ENCODE data around the gene NLGN2. TPM values are rescaled to one million over a fixed set of nuclear protein-coding genes. Genes with fewer than 3 reads are reported as not detected.

NLGN2 gene
- polyA plus RNA-seq, 1 experiment, result 8.5 TPM

DNA sequence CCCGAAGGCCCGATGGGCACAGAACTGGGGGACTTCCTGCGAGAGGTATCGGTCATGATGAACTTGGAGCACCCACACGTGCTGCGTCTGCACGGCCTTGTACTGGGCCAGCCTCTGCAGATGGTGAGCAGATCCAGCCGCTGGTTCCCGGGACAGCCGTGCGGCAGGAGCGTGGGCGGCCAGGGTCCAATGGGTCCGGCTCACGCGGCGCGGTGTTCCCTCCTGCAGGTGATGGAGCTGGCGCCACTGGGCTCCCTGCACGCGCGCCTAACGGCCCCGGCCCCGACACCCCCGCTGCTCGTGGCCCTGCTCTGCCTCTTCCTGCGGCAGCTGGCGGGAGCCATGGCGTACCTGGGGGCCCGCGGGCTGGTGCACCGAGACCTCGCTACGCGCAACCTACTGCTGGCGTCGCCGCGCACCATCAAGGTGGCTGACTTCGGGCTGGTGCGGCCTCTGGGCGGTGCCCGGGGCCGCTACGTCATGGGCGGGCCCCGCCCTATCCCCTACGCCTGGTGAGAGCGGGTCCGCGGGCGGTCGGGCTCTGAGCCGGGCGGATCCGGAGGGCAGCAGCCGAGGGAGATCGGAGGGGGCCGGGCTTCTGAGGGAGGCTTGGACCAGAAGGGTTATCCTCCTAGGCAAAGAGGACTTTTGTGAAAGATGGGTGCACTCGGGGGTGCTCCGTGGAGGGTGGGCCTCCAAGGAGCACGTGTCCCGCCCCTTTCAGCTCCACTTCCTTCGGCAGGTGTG lies 23.7 kb upstream of the NLGN2 start:
- peak overlapping the region; percentile 34 for H3K4me3 ChIP-seq (ENCODE audit: low read depth, low read length)
- ChIA-PET POLR2A (no interaction called here), CTCF (interaction anchor here (1.1 to 5.7 kb wide), 2 partner anchors 28 to 46 kb away, joined by 3 to 26 read pairs; partner anchors contain the start of gene TMEM95)
- DNase-seq (ENCODE audit: low read depth), result no peak
- H3K27me3 ChIP-seq (ENCODE audit: control insufficient read depth, insufficient read depth, low read length), result peaks cover 8% of the 10 kb centered on the region
- peaks cover 8% of the 10 kb centered on the region for H3K36me3 ChIP-seq (ENCODE audit: control insufficient read depth, insufficient read depth, low read length)
- TF ChIP-seq, protein P1, sequence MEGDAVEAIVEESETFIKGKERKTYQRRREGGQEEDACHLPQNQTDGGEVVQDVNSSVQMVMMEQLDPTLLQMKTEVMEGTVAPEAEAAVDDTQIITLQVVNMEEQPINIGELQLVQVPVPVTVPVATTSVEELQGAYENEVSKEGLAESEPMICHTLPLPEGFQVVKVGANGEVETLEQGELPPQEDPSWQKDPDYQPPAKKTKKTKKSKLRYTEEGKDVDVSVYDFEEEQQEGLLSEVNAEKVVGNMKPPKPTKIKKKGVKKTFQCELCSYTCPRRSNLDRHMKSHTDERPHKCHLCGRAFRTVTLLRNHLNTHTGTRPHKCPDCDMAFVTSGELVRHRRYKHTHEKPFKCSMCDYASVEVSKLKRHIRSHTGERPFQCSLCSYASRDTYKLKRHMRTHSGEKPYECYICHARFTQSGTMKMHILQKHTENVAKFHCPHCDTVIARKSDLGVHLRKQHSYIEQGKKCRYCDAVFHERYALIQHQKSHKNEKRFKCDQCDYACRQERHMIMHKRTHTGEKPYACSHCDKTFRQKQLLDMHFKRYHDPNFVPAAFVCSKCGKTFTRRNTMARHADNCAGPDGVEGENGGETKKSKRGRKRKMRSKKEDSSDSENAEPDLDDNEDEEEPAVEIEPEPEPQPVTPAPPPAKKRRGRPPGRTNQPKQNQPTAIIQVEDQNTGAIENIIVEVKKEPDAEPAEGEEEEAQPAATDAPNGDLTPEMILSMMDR (IDR thresholded peaks at IDR 0.05; ENCODE audit: insufficient read depth, low read depth, low read length), result no peak

GRCh38 chr17:7384489-7385081 lies 23.1 kb upstream of the NLGN2 start:
- peaks cover 12% of the 10 kb centered on the region for H3K36me3 ChIP-seq (ENCODE audit: control insufficient read depth, insufficient read depth, low read length)
- TF ChIP-seq, protein P1 (IDR thresholded peaks at IDR 0.05; ENCODE audit: insufficient read depth, low read depth, low read length), result no peak
- peaks cover 8% of the 10 kb centered on the region for H3K27me3 ChIP-seq (ENCODE audit: control insufficient read depth, insufficient read depth, low read length)
- CTCF ChIA-PET, result interaction anchor here (1.1 to 5.7 kb wide), 4 partner anchors 8 to 52 kb away, joined by 3 to 26 read pairs (median 4); partner anchors contain the start of gene TMEM95
- H3K4me3 ChIP-seq (ENCODE audit: low read depth, low read length), result peak overlapping the region; percentile 34
- POLR2A ChIA-PET, result interaction anchor here (0.6 kb wide), 1 partner anchor 51 kb away, joined by 3 read pairs; the partner anchor contains the start of gene TMEM102
- DNase-seq (ENCODE audit: low read depth), result no peak

GRCh38 chr17:7388856-7389255 lies 18.8 kb upstream of the NLGN2 start:
- ChIA-PET CTCF (interaction anchor here (0.8 to 1.2 kb wide), 3 partner anchors 15 to 172 kb away, joined by 3 to 4 read pairs (median 3); partner anchors contain the start of genes SENP3 and TMEM256), POLR2A (no interaction called here)

DNA sequence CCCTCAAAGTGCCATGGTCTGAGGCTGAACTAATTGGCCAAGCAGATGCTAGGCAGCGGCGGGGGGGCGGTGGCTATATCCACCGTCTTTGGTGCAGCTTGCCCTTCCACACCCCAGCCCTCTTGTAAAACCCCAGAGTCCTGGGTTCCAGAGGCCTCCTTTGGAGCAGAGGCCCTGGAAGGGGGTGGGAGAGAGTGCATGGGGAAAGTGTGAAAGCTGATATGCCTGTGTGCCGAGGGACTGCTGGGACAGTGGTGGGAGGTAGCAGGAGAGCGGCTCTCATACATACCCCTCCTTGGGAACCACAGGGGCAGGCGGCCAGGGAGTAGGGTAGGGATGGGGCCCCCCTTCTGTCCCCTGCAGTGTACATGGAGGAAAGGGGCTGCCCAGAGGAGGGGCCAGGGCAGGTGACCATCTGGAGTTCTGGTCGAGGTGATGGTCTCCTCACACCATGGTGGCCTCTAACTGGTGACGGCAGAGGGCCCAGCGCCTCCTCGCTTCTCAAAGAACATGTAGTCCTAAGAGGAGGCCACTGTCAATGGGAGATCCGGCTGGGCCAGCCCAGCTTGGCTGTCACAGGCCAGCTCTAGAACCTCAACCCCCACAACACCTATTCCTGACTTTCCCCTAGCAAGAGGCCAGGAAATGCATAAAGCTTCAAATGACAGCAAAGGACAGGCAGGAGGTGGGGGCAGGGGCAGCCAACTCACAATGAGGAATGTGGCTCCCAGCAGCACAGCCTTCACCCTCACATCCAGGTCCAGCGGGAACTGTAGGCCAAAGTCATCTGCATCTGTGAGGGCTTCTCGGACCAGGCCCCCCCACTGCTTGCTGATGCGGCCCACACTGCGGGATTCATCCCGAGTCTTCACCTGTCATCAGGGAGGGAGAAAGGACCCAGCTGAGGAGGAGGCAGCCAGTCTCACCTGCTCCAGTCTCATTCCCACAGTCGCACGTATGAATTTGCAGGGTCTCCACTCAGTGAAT lies 17.4 kb upstream of the NLGN2 start:
- TF ChIP-seq, protein P1 (IDR thresholded peaks at IDR 0.05; ENCODE audit: insufficient read depth, low read depth, low read length), result no peak
- Histone ChIP-seq H3K4me3 (ENCODE audit: low read depth, low read length) (no peak overlapping the region), H3K36me3 (ENCODE audit: control insufficient read depth, insufficient read depth, low read length) (peaks cover 21% of the 10 kb centered on the region), H3K27me3 (ENCODE audit: control insufficient read depth, insufficient read depth, low read length) (no peaks in the 10 kb centered on the region)
- CTCF ChIA-PET, result interaction anchor here (0.8 to 1.7 kb wide), 2 partner anchors 34 to 95 kb away, joined by 3 to 4 read pairs; no protein-coding TSS in a partner anchor
- DNase-seq (ENCODE audit: low read depth), result no peak
- POLR2A ChIA-PET, result no interaction called here

More at GRCh38 chr17:7388856-7389255, 18.8 kb upstream of the NLGN2 start:
- H3K27me3 ChIP-seq (ENCODE audit: control insufficient read depth, insufficient read depth, low read length), result no peaks in the 10 kb centered on the region
- H3K36me3 ChIP-seq (ENCODE audit: control insufficient read depth, insufficient read depth, low read length), result peaks cover 21% of the 10 kb centered on the region
- DNase-seq (ENCODE audit: low read depth), result no peak
- H3K4me3 ChIP-seq (ENCODE audit: low read depth, low read length), result no peak overlapping the region
- TF ChIP-seq, protein P1 (IDR thresholded peaks at IDR 0.05; ENCODE audit: insufficient read depth, low read depth, low read length), result no peak

All from BJ (cell line).